GM23338 (cell line): Measurements from ENCODE around the gene GDPD5. TPM values are rescaled to one million over a fixed set of nuclear protein-coding genes. Genes with fewer than 3 reads are reported as not detected.

Source experiments
- ATAC-seq: fragments of 200-7000 bp; cut with Tn5 transposase; 3 replicates; pipeline ENCODE4 v1.9.1; 2020
- DNase-seq: peaks from one replicate; pipeline ENCODE4 v3.0.0-alpha.2; 2015; ENCODE audit warnings: low spot score
- H2AFZ ChIP-seq: fragments of 200-600 bp; sonication (generic); 2 replicates; pipeline ENCODE4 v1.8.0; 2016; ENCODE audit warnings: antibody characterized with exemption, mild to moderate bottlenecking, moderate library complexity
- H3F3A ChIP-seq: fragments of 200-600 bp; sonication (generic); replicated peaks from 2 replicates; pipeline ENCODE4 v1.8.0; 2017; ENCODE audit warnings: antibody characterized with exemption, mixed run types, low read depth
- H3K27ac ChIP-seq: fragments of 200-600 bp; sonication (generic); 2 replicates; pipeline ENCODE4 v1.6.1; 2016; ENCODE audit warnings: low read depth
- H3K27me3 ChIP-seq: fragments of 200-600 bp; sonication (generic); 2 replicates; pipeline ENCODE4 v1.8.0; 2016; ENCODE audit warnings: mild to moderate bottlenecking, mixed run types, moderate library complexity; ENCODE audit not compliant: insufficient read depth
- H3K36me3 ChIP-seq: fragments of 200-600 bp; sonication (generic); 2 replicates; pipeline ENCODE4 v1.8.0; 2016; ENCODE audit warnings: mild to moderate bottlenecking; ENCODE audit not compliant: insufficient read depth
- H3K4me1 ChIP-seq: fragments of 200-600 bp; sonication (generic); 2 replicates; pipeline ENCODE4 v1.8.0; 2016; ENCODE audit warnings: mild to moderate bottlenecking, moderate library complexity; ENCODE audit not compliant: insufficient read depth
- H3K4me2 ChIP-seq: fragments of 200-600 bp; sonication (generic); 2 replicates; pipeline ENCODE4 v1.7.1; 2017; ENCODE audit warnings: mixed run types
- H3K4me3 ChIP-seq: fragments of 200-600 bp; sonication (generic); 2 replicates; pipeline ENCODE4 v1.6.1; 2016; ENCODE audit warnings: mixed run types
- H3K79me2 ChIP-seq: fragments of 200-600 bp; sonication (generic); replicated peaks from 2 replicates; pipeline ENCODE4 v1.8.0; 2017; ENCODE audit warnings: mild to moderate bottlenecking; ENCODE audit not compliant: insufficient read depth
- H3K9me2 ChIP-seq: fragments of 200-600 bp; sonication (generic); 2 replicates; pipeline ENCODE4 v1.8.0; 2017; ENCODE audit not compliant: insufficient read depth
- H4K20me1 ChIP-seq: fragments of 200-600 bp; sonication (generic); replicated peaks from 2 replicates; pipeline ENCODE4 v1.8.0; 2017; ENCODE audit warnings: mild to moderate bottlenecking; ENCODE audit not compliant: insufficient read depth
- H3K27ac Mint-ChIP-seq: 2 replicates; pipeline ENCODE4 v1.8.0; 2020; ENCODE audit warnings: inconsistent platforms, mild to moderate bottlenecking, moderate library complexity, mixed read lengths
- H3K27me3 Mint-ChIP-seq: 3 replicates; pipeline ENCODE4 v1.8.0; 2022; ENCODE audit warnings: low read depth, mild to moderate bottlenecking, moderate library complexity, mixed read lengths, inconsistent platforms; ENCODE audit not compliant: insufficient read depth, poor library complexity
- H3K36me3 Mint-ChIP-seq: 3 replicates; pipeline ENCODE4 v1.8.0; 2021; ENCODE audit warnings: low read depth, mild to moderate bottlenecking, inconsistent platforms, moderate library complexity, mixed read lengths
- H3K4me1 Mint-ChIP-seq: 3 replicates; pipeline ENCODE4 v1.8.0; 2020; ENCODE audit warnings: mild to moderate bottlenecking, inconsistent platforms, mixed read lengths
- H3K4me3 Mint-ChIP-seq: 3 replicates; pipeline ENCODE4 v1.8.0; 2021; ENCODE audit warnings: moderate library complexity, mild to moderate bottlenecking, inconsistent platforms, mixed read lengths
- H3K9me3 Mint-ChIP-seq: 3 replicates; pipeline ENCODE4 v1.8.0; 2020; ENCODE audit warnings: moderate library complexity, mild to moderate bottlenecking, inconsistent platforms, mixed read lengths
- ETS1 ChIP-seq: IDR thresholded peaks from 2 replicates; pipeline ENCODE4 v1.6.1; 2016; ENCODE audit warnings: antibody characterized with exemption
- EZH2 ChIP-seq: fragments of 200-600 bp; sonication (generic); IDR thresholded peaks from one replicate; pipeline ENCODE4 v1.8.0; 2017; ENCODE audit warnings: antibody characterized with exemption, mild to moderate bottlenecking, low read depth; ENCODE audit not compliant: unreplicated experiment
- EZH2phosphoT487 ChIP-seq: fragments of 200-600 bp; sonication (generic); IDR thresholded peaks from one replicate; pipeline ENCODE4 v1.8.1; 2018; ENCODE audit warnings: antibody characterized with exemption; ENCODE audit not compliant: unreplicated experiment
- NANOG ChIP-seq: IDR thresholded peaks from 2 replicates; pipeline ENCODE4 v1.6.1; 2016; ENCODE audit warnings: antibody characterized with exemption, borderline replicate concordance
- POLR2AphosphoS5 ChIP-seq: IDR thresholded peaks from 2 replicates; pipeline ENCODE4 v1.6.1; 2016; ENCODE audit warnings: antibody characterized with exemption, low read depth
- STAT1 ChIP-seq: IDR thresholded peaks from one replicate; pipeline ENCODE4 v1.6.1; 2016; ENCODE audit warnings: antibody characterized with exemption; ENCODE audit not compliant: unreplicated experiment
- ZNF331 ChIP-seq: fragments of 250-450 bp; sonication (Bioruptor Pico); IDR thresholded peaks from 2 replicates; pipeline ENCODE4 v1.5.0; 2020; ENCODE audit warnings: low read depth, mild to moderate bottlenecking, moderate library complexity
- polyA plus RNA-seq: library from polyadenylated mRNA; unstranded; fragments of >200 nt; fragmentation: Nextera tagmentation; extraction: Ambion mirVana; gene quantifications from 2 replicates; pipeline ENCODE4 v1.2.1, GENCODE V29; 2016
- total RNA-seq: library from RNA; depleted of rRNA; stranded (reverse); fragments of >200 nt; shearing (Covaris generic); gene quantifications from 2 replicates; pipeline ENCODE4 v1.2.3, GENCODE V29; 2014
- TF ChIP-seq, protein P1 (sequence below): fragments of 250-450 bp; sonication (Bioruptor Pico); IDR thresholded peaks from 2 replicates; pipeline ENCODE4 v1.5.0; 2020; ENCODE audit warnings: mild to moderate bottlenecking, moderate library complexity
- TF ChIP-seq, protein P2 (sequence below), 2 experiments: fragments of 200-600 bp in 1 of 2; sonication (generic) in 1 of 2; conservative IDR thresholded peaks; 2 replicates each; pipeline versions ENCODE4 v1.5.1 to v1.6.1; 2016 to 2017; ENCODE audit warnings: antibody characterized with exemption in 2 of 2, low read depth in 2 of 2, mild to moderate bottlenecking in 2 of 2, moderate library complexity in 1 of 2

The GDPD5 gene
- total and polyA plus RNA-seq, 2 experiments from 2014 or later, result 1.6 to 4.9 TPM

DNA sequence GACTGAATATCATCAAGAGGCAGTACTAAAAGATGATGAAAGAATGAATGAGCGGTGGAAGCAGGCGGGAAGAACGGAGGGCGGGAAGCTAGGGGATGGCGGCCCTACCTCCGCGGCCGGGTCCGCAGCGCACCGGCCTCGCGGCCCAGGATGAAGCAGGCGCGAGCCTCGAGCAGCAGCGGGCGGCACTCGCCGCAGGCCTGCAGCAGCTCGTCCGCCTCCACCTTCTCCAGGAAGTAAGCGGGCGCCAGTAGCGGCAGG is 96.2 kb downstream of the GDPD5 start:
- H3K36me3 Mint-ChIP-seq, result peaks cover 20% of the 10 kb centered on the region
- no peaks in the 10 kb centered on the region for H3K79me2 ChIP-seq
- peak overlapping the region; percentile 23; the same call in 1 of the 2 replicates for H3K4me3 ChIP-seq
- H3K9me2 ChIP-seq, result no peaks in the 10 kb centered on the region
- H3K27ac Mint-ChIP-seq, result no peak overlapping the region
- peak overlapping the region; percentile 64; the same call in 2 of the 3 replicates for H3K4me3 Mint-ChIP-seq
- peaks cover 6% of the 10 kb centered on the region; the same call in 1 of the 2 replicates for H3F3A ChIP-seq
- DNase-seq (no peak), ATAC-seq (peak; percentile 4; the same call in 2 of the 3 replicates)
- peaks cover 67% of the 10 kb centered on the region for H3K27me3 Mint-ChIP-seq
- H4K20me1 ChIP-seq, result no peaks in the 10 kb centered on the region; the same call in 1 of the 2 replicates
- peak overlapping the region; percentile 14; the same call in 1 of the 2 replicates for H3K4me2 ChIP-seq
- no peak for TF ChIP-seq EZH2phosphoT487
- H2AFZ ChIP-seq, result no peak overlapping the region
- H3K27me3 ChIP-seq, result peaks cover 66% of the 10 kb centered on the region
- H3K4me1 Mint-ChIP-seq, result peaks cover 31% of the 10 kb centered on the region
- H3K4me1 ChIP-seq, result peaks cover 15% of the 10 kb centered on the region
- peaks cover 21% of the 10 kb centered on the region for H3K9me3 Mint-ChIP-seq
- no peaks in the 10 kb centered on the region for H3K36me3 ChIP-seq
- H3K27ac ChIP-seq, result no peak overlapping the region

GRCh38 chr11:75428989-75429640 is 96.6 kb downstream of the GDPD5 start:
- Histone ChIP-seq H3K36me3 (no peaks in the 10 kb centered on the region), H3K9me2 (no peaks in the 10 kb centered on the region), H3F3A (peaks cover 6% of the 10 kb centered on the region; the same call in 1 of the 2 replicates), H4K20me1 (no peaks in the 10 kb centered on the region; the same call in 1 of the 2 replicates), H3K27me3 (peaks cover 66% of the 10 kb centered on the region), H3K4me1 (peaks cover 18% of the 10 kb centered on the region), H3K4me2 (peak overlapping the region; percentile 14; the same call in 1 of the 2 replicates), H3K27ac (no peak overlapping the region), H3K4me3 (peak overlapping the region; percentile 23; the same call in 1 of the 2 replicates), H2AFZ (no peak overlapping the region), H3K79me2 (no peaks in the 10 kb centered on the region)
- Mint-ChIP-seq H3K4me3 (peak overlapping the region; percentile 64; the same call in 2 of the 3 replicates), H3K36me3 (peaks cover 20% of the 10 kb centered on the region), H3K9me3 (peaks cover 21% of the 10 kb centered on the region), H3K27me3 (peaks cover 64% of the 10 kb centered on the region), H3K27ac (no peak overlapping the region), H3K4me1 (peaks cover 34% of the 10 kb centered on the region)
- ATAC-seq, result no peak
- DNase-seq, result no peak
- TF ChIP-seq ZNF331 (CRISPR knock-in tag) (no peak), EZH2 (no peak), ETS1 (no peak), NANOG (no peak), POLR2AphosphoS5 (no peak), STAT1 (no peak)
- TF ChIP-seq, protein P1, sequence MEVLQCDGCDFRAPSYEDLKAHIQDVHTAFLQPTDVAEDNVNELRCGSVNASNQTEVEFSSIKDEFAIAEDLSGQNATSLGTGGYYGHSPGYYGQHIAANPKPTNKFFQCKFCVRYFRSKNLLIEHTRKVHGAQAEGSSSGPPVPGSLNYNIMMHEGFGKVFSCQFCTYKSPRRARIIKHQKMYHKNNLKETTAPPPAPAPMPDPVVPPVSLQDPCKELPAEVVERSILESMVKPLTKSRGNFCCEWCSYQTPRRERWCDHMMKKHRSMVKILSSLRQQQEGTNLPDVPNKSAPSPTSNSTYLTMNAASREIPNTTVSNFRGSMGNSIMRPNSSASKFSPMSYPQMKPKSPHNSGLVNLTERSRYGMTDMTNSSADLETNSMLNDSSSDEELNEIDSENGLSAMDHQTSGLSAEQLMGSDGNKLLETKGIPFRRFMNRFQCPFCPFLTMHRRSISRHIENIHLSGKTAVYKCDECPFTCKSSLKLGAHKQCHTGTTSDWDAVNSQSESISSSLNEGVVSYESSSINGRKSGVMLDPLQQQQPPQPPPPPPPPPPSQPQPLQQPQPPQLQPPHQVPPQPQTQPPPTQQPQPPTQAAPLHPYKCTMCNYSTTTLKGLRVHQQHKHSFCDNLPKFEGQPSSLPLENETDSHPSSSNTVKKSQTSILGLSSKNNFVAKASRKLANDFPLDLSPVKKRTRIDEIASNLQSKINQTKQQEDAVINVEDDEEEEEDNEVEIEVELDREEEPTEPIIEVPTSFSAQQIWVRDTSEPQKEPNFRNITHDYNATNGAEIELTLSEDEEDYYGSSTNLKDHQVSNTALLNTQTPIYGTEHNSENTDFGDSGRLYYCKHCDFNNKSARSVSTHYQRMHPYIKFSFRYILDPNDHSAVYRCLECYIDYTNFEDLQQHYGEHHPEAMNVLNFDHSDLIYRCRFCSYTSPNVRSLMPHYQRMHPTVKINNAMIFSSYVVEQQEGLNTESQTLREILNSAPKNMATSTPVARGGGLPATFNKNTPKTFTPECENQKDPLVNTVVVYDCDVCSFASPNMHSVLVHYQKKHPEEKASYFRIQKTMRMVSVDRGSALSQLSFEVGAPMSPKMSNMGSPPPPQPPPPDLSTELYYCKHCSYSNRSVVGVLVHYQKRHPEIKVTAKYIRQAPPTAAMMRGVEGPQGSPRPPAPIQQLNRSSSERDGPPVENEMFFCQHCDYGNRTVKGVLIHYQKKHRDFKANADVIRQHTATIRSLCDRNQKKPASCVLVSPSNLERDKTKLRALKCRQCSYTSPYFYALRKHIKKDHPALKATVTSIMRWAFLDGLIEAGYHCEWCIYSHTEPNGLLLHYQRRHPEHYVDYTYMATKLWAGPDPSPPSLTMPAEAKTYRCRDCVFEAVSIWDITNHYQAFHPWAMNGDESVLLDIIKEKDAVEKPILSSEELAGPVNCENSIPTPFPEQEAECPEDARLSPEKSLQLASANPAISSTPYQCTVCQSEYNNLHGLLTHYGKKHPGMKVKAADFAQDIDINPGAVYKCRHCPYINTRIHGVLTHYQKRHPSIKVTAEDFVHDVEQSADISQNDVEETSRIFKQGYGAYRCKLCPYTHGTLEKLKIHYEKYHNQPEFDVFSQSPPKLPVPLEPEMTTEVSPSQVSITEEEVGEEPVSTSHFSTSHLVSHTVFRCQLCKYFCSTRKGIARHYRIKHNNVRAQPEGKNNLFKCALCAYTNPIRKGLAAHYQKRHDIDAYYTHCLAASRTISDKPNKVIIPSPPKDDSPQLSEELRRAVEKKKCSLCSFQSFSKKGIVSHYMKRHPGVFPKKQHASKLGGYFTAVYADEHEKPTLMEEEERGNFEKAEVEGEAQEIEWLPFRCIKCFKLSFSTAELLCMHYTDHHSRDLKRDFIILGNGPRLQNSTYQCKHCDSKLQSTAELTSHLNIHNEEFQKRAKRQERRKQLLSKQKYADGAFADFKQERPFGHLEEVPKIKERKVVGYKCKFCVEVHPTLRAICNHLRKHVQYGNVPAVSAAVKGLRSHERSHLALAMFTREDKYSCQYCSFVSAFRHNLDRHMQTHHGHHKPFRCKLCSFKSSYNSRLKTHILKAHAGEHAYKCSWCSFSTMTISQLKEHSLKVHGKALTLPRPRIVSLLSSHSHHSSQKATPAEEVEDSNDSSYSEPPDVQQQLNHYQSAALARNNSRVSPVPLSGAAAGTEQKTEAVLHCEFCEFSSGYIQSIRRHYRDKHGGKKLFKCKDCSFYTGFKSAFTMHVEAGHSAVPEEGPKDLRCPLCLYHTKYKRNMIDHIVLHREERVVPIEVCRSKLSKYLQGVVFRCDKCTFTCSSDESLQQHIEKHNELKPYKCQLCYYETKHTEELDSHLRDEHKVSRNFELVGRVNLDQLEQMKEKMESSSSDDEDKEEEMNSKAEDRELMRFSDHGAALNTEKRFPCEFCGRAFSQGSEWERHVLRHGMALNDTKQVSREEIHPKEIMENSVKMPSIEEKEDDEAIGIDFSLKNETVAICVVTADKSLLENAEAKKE (CRISPR knock-in tag), result no peak
- TF ChIP-seq, protein P2, sequence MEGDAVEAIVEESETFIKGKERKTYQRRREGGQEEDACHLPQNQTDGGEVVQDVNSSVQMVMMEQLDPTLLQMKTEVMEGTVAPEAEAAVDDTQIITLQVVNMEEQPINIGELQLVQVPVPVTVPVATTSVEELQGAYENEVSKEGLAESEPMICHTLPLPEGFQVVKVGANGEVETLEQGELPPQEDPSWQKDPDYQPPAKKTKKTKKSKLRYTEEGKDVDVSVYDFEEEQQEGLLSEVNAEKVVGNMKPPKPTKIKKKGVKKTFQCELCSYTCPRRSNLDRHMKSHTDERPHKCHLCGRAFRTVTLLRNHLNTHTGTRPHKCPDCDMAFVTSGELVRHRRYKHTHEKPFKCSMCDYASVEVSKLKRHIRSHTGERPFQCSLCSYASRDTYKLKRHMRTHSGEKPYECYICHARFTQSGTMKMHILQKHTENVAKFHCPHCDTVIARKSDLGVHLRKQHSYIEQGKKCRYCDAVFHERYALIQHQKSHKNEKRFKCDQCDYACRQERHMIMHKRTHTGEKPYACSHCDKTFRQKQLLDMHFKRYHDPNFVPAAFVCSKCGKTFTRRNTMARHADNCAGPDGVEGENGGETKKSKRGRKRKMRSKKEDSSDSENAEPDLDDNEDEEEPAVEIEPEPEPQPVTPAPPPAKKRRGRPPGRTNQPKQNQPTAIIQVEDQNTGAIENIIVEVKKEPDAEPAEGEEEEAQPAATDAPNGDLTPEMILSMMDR (conservative IDR thresholded peaks at IDR 0.05; ENCODE audit: low read depth in 2 of 2), result no peak
